ENCODE data around the gene CIAO2A.

CIAO2A gene

DNA sequence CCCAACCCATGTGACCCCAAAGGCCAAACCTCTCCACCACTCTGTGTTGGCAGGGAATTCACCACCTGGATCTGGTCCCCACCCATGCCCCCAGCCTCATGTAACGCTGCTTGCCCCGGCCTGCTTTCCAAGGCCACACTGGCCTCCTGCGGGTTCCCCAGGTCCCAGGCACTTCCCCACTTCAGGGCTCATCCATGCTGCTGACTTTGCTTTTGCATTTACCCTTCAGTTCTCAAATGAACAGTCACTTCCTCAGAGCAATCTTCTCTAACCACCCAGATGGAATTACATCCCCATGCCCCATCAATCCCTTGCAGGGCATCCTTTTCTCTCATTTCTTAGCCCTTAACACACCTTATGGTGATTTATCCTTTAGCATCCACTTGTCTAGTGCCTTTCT, 56.5 kb downstream of the CIAO2A start:
- H3K4me3 ChIP-seq (ENCODE audit: low read length), result no peak overlapping the region
- TF ChIP-seq, protein P1, sequence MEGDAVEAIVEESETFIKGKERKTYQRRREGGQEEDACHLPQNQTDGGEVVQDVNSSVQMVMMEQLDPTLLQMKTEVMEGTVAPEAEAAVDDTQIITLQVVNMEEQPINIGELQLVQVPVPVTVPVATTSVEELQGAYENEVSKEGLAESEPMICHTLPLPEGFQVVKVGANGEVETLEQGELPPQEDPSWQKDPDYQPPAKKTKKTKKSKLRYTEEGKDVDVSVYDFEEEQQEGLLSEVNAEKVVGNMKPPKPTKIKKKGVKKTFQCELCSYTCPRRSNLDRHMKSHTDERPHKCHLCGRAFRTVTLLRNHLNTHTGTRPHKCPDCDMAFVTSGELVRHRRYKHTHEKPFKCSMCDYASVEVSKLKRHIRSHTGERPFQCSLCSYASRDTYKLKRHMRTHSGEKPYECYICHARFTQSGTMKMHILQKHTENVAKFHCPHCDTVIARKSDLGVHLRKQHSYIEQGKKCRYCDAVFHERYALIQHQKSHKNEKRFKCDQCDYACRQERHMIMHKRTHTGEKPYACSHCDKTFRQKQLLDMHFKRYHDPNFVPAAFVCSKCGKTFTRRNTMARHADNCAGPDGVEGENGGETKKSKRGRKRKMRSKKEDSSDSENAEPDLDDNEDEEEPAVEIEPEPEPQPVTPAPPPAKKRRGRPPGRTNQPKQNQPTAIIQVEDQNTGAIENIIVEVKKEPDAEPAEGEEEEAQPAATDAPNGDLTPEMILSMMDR (conservative IDR thresholded peaks at IDR 0.05; ENCODE audit: low read depth, low read length), result no peak
- no peak for DNase-seq (ENCODE audit: low read depth)

DNA sequence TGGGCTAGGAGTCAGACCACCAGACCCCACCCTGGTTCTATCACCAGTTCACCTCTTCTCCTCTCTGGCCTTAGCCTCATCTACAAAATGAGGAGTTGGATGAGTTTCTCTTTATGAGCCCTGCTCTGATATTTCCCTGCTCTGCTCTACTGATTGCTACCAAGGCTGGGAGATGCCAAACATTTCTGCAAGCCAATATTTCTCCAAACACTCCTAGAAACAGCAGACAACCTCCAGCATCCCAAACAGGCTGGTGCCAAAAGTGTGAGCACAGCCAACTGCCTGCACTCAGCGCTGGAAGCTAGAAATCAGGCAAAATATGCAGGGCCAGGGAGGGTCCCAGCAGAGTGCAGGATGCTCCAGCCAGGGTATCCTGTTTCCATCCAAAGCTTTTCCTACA, 58.1 kb downstream of the CIAO2A start:
- DNase-seq (ENCODE audit: low read depth), result no peak
- H3K4me3 ChIP-seq (ENCODE audit: low read length), result no peak overlapping the region
- TF ChIP-seq, protein P1 (conservative IDR thresholded peaks at IDR 0.05; ENCODE audit: low read depth, low read length), result no peak

GRCh38 chr15:64034519-64034918, 59.1 kb downstream of the CIAO2A start:
- DNase-seq (ENCODE audit: low read depth), result no peak
- H3K4me3 ChIP-seq (ENCODE audit: low read length), result no peak overlapping the region
- TF ChIP-seq, protein P1 (conservative IDR thresholded peaks at IDR 0.05; ENCODE audit: low read depth, low read length), result no peak

- no peak for DNase-seq (ENCODE audit: low read depth)
- no peak overlapping the region for H3K4me3 ChIP-seq (ENCODE audit: low read length)
- TF ChIP-seq, protein P1 (conservative IDR thresholded peaks at IDR 0.05; ENCODE audit: low read depth, low read length), result no peak
These were observed 61.3 kb downstream of the CIAO2A start for GRCh38 chr15:64032329-64032728.

DNA sequence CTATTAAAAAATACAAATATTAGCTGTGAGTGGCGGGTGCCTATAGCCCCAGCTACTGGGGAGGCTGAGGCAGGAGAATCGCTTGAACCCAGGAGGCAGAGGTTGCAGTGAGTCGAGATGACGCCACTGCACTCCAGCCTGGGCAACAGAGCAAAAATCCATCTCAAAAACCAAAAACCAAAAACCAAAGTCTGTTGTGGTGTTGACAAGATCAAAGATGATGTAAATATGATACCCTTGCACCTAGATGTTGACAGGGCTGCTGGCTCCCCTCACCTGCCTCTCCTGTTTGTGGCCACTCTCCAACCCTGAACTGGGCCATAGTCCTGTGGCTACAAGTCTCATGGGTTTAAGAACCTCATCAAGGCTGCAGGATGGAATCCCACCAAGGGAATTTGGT, 63.5 kb downstream of the CIAO2A start:
- no peak overlapping the region for H3K4me3 ChIP-seq (ENCODE audit: low read length)
- TF ChIP-seq, protein P1 (conservative IDR thresholded peaks at IDR 0.05; ENCODE audit: low read depth, low read length), result no peak
- DNase-seq (ENCODE audit: low read depth), result no peak

DNA sequence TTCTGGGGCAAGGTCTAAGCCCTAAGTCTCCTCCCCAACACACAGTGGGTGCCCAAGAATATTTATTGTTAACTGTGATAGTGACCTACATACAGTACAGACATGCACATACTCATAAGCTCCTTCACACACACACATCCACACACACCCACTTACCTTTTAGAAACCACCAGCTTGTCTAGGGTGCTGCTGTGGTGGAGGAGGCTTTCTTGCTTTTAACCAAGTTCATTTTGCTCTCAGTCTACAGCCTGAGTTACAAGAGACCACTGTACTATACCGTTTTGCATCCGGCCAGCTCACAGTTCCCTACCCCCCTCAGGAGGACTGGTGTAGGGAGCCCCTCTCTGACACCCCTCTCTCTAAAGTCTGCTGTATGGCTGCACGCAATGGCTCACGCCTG, 64.0 kb downstream of the CIAO2A start:
- TF ChIP-seq, protein P1 (conservative IDR thresholded peaks at IDR 0.05; ENCODE audit: low read depth, low read length), result no peak
- no peak overlapping the region for H3K4me3 ChIP-seq (ENCODE audit: low read length)
- no peak for DNase-seq (ENCODE audit: low read depth)

GRCh38 chr15:64029110-64029509, 64.5 kb downstream of the CIAO2A start:
- no peak for DNase-seq (ENCODE audit: low read depth)
- TF ChIP-seq, protein P1 (conservative IDR thresholded peaks at IDR 0.05; ENCODE audit: low read depth, low read length), result no peak
- H3K4me3 ChIP-seq (ENCODE audit: low read length), result no peak overlapping the region

Measured in retinal pigment epithelial cell (primary cell).